ENCODE data around the gene SATL1. TPM values are rescaled to one million over a fixed set of nuclear protein-coding genes. Genes with fewer than 3 reads are reported as not detected.

SATL1 gene
- total and polyA plus RNA-seq, 2 experiments from 2014 or later, result 0.14 to 0.68 TPM

DNA sequence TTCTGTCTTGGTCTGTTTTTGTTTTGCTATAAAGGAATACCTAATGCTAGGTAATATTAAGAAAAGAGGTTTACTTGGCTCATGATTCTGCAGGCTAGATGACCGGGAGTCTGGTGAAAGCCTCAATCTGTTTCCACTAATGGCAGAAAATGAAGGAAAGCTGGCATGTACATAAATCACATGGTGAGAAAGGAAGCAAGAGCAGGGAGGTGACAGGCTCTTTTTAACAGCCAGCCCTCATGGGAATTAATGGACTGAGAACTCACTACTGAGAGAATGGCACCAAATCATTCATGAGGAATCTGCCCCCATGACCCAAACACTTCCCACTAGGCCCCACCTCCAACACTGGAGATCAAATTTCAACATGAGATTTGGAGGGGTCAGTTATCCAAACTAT lies 27.6 kb downstream of the SATL1 start (continued):
- TF ChIP-seq, protein P1, sequence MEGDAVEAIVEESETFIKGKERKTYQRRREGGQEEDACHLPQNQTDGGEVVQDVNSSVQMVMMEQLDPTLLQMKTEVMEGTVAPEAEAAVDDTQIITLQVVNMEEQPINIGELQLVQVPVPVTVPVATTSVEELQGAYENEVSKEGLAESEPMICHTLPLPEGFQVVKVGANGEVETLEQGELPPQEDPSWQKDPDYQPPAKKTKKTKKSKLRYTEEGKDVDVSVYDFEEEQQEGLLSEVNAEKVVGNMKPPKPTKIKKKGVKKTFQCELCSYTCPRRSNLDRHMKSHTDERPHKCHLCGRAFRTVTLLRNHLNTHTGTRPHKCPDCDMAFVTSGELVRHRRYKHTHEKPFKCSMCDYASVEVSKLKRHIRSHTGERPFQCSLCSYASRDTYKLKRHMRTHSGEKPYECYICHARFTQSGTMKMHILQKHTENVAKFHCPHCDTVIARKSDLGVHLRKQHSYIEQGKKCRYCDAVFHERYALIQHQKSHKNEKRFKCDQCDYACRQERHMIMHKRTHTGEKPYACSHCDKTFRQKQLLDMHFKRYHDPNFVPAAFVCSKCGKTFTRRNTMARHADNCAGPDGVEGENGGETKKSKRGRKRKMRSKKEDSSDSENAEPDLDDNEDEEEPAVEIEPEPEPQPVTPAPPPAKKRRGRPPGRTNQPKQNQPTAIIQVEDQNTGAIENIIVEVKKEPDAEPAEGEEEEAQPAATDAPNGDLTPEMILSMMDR (conservative IDR thresholded peaks at IDR 0.05; ENCODE audit: low read depth in 2 of 2), result no peak

DNA sequence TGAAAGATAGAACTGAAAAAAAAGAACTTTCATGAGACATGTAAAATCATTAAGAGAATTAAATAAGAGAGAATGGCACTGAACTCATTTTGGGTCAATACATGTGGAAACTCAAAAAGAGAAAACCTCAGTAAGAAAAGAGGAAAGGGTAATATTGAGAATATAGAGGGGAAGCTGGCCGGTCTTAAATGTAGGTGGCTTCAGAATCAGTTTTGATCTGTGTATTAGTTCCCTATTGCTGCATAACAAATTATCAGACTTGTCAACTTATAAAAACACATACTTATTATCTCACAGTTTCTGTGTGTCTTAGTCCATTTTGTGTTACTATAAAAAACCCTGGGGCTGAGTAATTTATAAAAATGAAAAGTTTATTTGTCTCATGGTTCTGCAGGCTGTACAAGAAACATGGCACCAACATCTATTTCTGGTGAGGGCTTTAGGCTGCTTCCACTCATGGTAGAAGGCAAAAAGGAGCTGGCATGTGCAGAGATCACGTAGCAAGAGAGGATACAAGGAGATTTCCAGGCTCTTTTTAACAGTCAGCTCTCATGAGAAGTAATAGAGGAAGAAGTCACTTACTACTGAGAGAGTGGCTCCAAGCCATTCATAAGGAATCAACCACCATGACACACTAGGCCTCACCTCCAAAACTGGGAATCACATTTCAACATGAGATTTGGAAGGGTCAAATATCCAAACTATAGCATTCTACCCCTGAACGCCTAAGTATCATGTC lies 29.6 kb downstream of the SATL1 start:
- Mint-ChIP-seq H3K36me3 (ENCODE audit: low read depth) (peaks cover 4% of the 10 kb centered on the region; the same call in 1 of the 3 replicates), H3K4me3 (no peak overlapping the region), H3K9me3 (no peaks in the 10 kb centered on the region; the same call in 2 of the 3 replicates), H3K4me1 (no peaks in the 10 kb centered on the region), H3K27ac (no peak overlapping the region), H3K27me3 (ENCODE audit: insufficient read depth, low read depth, poor library complexity) (no peaks in the 10 kb centered on the region)
- Histone ChIP-seq H3K4me1 (ENCODE audit: insufficient read depth) (no peaks in the 10 kb centered on the region), H3F3A (replicated peaks; ENCODE audit: low read depth) (no peaks in the 10 kb centered on the region), H3K9me2 (ENCODE audit: insufficient read depth) (no peaks in the 10 kb centered on the region), H3K27ac (ENCODE audit: low read depth) (no peak overlapping the region), H3K36me3 (ENCODE audit: insufficient read depth) (no peaks in the 10 kb centered on the region), H4K20me1 (replicated peaks; ENCODE audit: insufficient read depth) (no peaks in the 10 kb centered on the region), H3K79me2 (replicated peaks; ENCODE audit: insufficient read depth) (no peaks in the 10 kb centered on the region), H2AFZ (no peak overlapping the region), H3K4me3 (no peak overlapping the region), H3K27me3 (ENCODE audit: insufficient read depth) (no peaks in the 10 kb centered on the region), H3K4me2 (no peak overlapping the region)
- no peak for DNase-seq (ENCODE audit: low spot score)
- no peak for ATAC-seq
- TF ChIP-seq ZNF331 (CRISPR knock-in tag; IDR thresholded peaks at IDR 0.05; ENCODE audit: low read depth) (no peak), STAT1 (IDR thresholded peaks at IDR 0.05; ENCODE audit: unreplicated experiment) (no peak), REST (IDR thresholded peaks at IDR 0.05; ENCODE audit: unreplicated experiment) (no peak), NANOG (IDR thresholded peaks at IDR 0.05; ENCODE audit: borderline replicate concordance) (no peak)

DNA sequence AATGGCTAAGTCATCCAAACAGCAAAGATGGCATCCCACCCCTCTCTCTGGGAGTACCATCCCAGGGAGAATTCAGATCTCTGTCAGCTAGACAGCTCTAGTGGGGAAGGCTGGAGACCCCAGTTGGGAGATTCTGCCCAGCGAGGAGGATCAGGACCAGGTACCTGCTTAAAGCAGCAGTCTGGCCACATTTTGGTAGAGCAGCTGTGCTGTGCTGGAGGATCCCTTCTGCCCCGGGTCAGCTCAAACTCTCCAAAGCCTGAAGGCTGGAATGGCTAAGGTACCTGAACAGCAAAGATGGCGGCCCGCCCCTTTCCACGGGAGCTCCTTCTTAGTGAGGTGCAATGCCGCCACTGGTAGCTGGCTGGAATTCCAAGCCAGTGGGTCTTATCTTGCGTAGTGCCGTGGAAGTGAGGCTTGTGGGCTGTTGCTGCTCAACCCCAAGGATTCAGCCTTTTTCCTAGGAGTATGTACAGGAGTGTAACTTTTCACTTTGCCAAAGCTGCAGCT lies 40.1 kb downstream of the SATL1 start:
- H3K36me3 Mint-ChIP-seq (ENCODE audit: low read depth), result no peaks in the 10 kb centered on the region
- no peak overlapping the region for H3K4me2 ChIP-seq
- H3K4me3 ChIP-seq, result no peak overlapping the region
- no peaks in the 10 kb centered on the region for H3K9me3 Mint-ChIP-seq
- H3K4me1 Mint-ChIP-seq, result no peaks in the 10 kb centered on the region
- H2AFZ ChIP-seq, result no peak overlapping the region
- no peaks in the 10 kb centered on the region for H3K36me3 ChIP-seq (ENCODE audit: insufficient read depth)
- no peak overlapping the region for H3K27ac Mint-ChIP-seq
- H3K27me3 ChIP-seq (ENCODE audit: insufficient read depth), result no peaks in the 10 kb centered on the region
- no peak for ATAC-seq
- H3F3A ChIP-seq (replicated peaks; ENCODE audit: low read depth), result no peaks in the 10 kb centered on the region
- no peaks in the 10 kb centered on the region for H4K20me1 ChIP-seq (replicated peaks; ENCODE audit: insufficient read depth)
- DNase-seq (ENCODE audit: low spot score), result no peak
- H3K4me1 ChIP-seq (ENCODE audit: insufficient read depth), result no peaks in the 10 kb centered on the region
- H3K27me3 Mint-ChIP-seq (ENCODE audit: insufficient read depth, low read depth, poor library complexity), result no peaks in the 10 kb centered on the region
- H3K27ac ChIP-seq (ENCODE audit: low read depth), result no peak overlapping the region
- H3K79me2 ChIP-seq (replicated peaks; ENCODE audit: insufficient read depth), result no peaks in the 10 kb centered on the region
- no peak overlapping the region for H3K4me3 Mint-ChIP-seq
- H3K9me2 ChIP-seq (ENCODE audit: insufficient read depth), result no peaks in the 10 kb centered on the region
- TF ChIP-seq STAT1 (IDR thresholded peaks at IDR 0.05; ENCODE audit: unreplicated experiment) (no peak), ZNF114 (CRISPR knock-in tag; IDR thresholded peaks at IDR 0.05) (no peak), JUNB (IDR thresholded peaks at IDR 0.05; ENCODE audit: unreplicated experiment) (no peak), ETS1 (IDR thresholded peaks at IDR 0.05) (no peak), CREB1 (CRISPR knock-in tag; IDR thresholded peaks at IDR 0.05; ENCODE audit: low read depth) (no peak)
- TF ChIP-seq, protein P1 (conservative IDR thresholded peaks at IDR 0.05; ENCODE audit: low read depth in 2 of 2), result no peak

All from GM23338 (cell line).